ENCODE data around the gene CAMKK1. TPM values are rescaled to one million over a fixed set of nuclear protein-coding genes. Genes with fewer than 3 reads are reported as not detected.

The CAMKK1 gene
- polyA plus RNA-seq, 1 experiment: 2.8 TPM

- H3K27ac ChIP-seq (ENCODE audit: low read depth, low read length): no peak overlapping the region
- DNase-seq (ENCODE audit: low read depth, low spot score): no peak
- peaks cover 4% of the 10 kb centered on the region for H3K27me3 ChIP-seq (ENCODE audit: control insufficient read depth, insufficient read depth, low read length)
- H3K9me3 ChIP-seq (ENCODE audit: control insufficient read depth, insufficient read depth, low read length): peaks cover 5% of the 10 kb centered on the region; the same call in 1 of the 2 replicates
- no peak for TF ChIP-seq CTCF (IDR thresholded peaks at IDR 0.05; ENCODE audit: low read depth, low read length)
- CTCF ChIA-PET: interaction anchor here (0.9 to 1.2 kb wide), 2 partner anchors 161 to 163 kb away, joined by 3 to 5 read pairs; no protein-coding TSS in a partner anchor
- no peak overlapping the region for H3K4me3 ChIP-seq (ENCODE audit: low read depth, low read length)
- POLR2A ChIA-PET: no interaction called here
Observed at GRCh38 chr17:3911271-3912053, 18.6 kb upstream of the CAMKK1 start.

- CTCF ChIA-PET: interaction anchor here (0.7 kb wide), 1 partner anchor 98 kb away, joined by 3 read pairs; no protein-coding TSS in a partner anchor
- Histone ChIP-seq H3K4me3 (ENCODE audit: low read depth, low read length) (no peak overlapping the region), H3K27me3 (ENCODE audit: control insufficient read depth, insufficient read depth, low read length) (peaks cover 4% of the 10 kb centered on the region), H3K9me3 (ENCODE audit: control insufficient read depth, insufficient read depth, low read length) (peaks cover 5% of the 10 kb centered on the region; the same call in 1 of the 2 replicates), H3K27ac (ENCODE audit: low read depth, low read length) (no peak overlapping the region)
- POLR2A ChIA-PET: no interaction called here
- no peak for TF ChIP-seq CTCF (IDR thresholded peaks at IDR 0.05; ENCODE audit: low read depth, low read length)
- no peak for DNase-seq (ENCODE audit: low read depth, low spot score)
Observed at GRCh38 chr17:3910420-3911270, 17.8 kb upstream of the CAMKK1 start.

GRCh38 chr17:3909257-3909656 is 16.4 kb upstream of the CAMKK1 start:
- H3K9me3 ChIP-seq (ENCODE audit: control insufficient read depth, insufficient read depth, low read length): peaks cover 5% of the 10 kb centered on the region; the same call in 1 of the 2 replicates
- CTCF ChIA-PET: no interaction called here
- H3K27me3 ChIP-seq (ENCODE audit: control insufficient read depth, insufficient read depth, low read length): peaks cover 4% of the 10 kb centered on the region
- no peak for DNase-seq (ENCODE audit: low read depth, low spot score)
- POLR2A ChIA-PET: no interaction called here
- no peak overlapping the region for H3K27ac ChIP-seq (ENCODE audit: low read depth, low read length)
- TF ChIP-seq CTCF (IDR thresholded peaks at IDR 0.05; ENCODE audit: low read depth, low read length): no peak
- no peak overlapping the region for H3K4me3 ChIP-seq (ENCODE audit: low read depth, low read length)

GRCh38 chr17:3907483-3908216 is 14.8 kb upstream of the CAMKK1 start:
- H3K27ac ChIP-seq (ENCODE audit: low read depth, low read length): no peak overlapping the region
- ChIA-PET CTCF (interaction anchor here (1.2 kb wide), 1 partner anchor 62 kb away, joined by 4 read pairs; the partner anchor contains the start of gene NCBP3), POLR2A (no interaction called here)
- peaks cover 7% of the 10 kb centered on the region for H3K27me3 ChIP-seq (ENCODE audit: control insufficient read depth, insufficient read depth, low read length)
- no peak overlapping the region for H3K4me3 ChIP-seq (ENCODE audit: low read depth, low read length)
- no peak for DNase-seq (ENCODE audit: low read depth, low spot score)
- TF ChIP-seq CTCF (IDR thresholded peaks at IDR 0.05; ENCODE audit: low read depth, low read length): peak; percentile 14; the same call in 1 of the 2 replicates
- peaks cover 5% of the 10 kb centered on the region; the same call in 1 of the 2 replicates for H3K9me3 ChIP-seq (ENCODE audit: control insufficient read depth, insufficient read depth, low read length)

Measured in AG04450 (cell line).